GM19023 (cell line): ENCODE results near the gene ADAMTS13.

Experiments used
- ATAC-seq: cut with Tn5 transposase; IDR thresholded peaks from one replicate; pipeline ENCODE4 v1.9.1; 2021; ENCODE audit warnings: mild to moderate bottlenecking, moderate library complexity; ENCODE audit not compliant: unreplicated experiment

The ADAMTS13 gene

DNA sequence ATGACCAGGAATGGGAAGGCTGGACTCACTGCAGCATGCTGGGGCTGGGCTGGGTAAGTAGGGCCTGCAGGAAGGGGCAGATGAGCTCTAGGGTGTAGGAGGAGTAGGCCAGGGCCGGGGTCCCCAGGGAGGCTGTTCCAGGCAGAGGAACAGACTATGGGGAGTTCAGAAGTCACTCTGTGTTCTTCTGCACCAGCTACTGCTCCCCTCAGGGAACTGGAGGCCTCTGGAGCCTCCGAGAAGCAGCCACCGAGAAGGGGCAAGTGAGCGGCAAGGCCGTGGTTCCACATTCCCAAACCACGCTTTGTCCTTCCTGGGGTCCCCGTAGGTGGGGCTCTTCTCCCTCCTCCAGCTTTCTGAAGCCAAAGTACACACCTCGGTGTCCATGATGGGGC is 65.2 kb downstream of the ADAMTS13 start:
- no peak for ATAC-seq

- no peak for ATAC-seq
Observed at GRCh38 chr9:133488686-133489252, 66.6 kb downstream of the ADAMTS13 start.

GRCh38 chr9:133489253-133490190 is 67.4 kb downstream of the ADAMTS13 start:
- ATAC-seq: no peak

DNA sequence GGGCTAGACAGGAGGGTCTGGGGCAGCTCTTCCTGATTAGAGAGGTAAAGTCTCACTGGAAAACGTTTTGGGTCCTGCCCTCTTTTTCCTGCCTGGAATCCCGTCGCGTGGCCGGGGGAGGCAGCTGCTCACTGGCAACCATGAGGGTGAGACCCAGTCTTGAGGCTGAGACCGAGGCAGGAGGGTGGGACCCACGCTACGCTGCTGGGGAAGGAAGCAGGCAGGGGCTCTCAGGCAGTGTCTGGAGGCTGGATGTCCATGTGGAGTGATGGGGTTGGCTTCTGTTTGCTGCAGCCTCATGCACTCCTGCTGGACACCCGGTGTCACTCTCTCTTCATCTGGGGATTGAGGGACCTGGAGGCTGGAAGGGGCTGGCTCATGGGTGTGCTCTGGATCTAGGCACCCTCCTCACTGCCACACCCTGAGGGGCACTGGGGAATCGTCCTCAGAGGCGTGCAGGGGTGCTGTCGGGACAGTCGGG is 68.1 kb downstream of the ADAMTS13 start:
- no peak for ATAC-seq

DNA sequence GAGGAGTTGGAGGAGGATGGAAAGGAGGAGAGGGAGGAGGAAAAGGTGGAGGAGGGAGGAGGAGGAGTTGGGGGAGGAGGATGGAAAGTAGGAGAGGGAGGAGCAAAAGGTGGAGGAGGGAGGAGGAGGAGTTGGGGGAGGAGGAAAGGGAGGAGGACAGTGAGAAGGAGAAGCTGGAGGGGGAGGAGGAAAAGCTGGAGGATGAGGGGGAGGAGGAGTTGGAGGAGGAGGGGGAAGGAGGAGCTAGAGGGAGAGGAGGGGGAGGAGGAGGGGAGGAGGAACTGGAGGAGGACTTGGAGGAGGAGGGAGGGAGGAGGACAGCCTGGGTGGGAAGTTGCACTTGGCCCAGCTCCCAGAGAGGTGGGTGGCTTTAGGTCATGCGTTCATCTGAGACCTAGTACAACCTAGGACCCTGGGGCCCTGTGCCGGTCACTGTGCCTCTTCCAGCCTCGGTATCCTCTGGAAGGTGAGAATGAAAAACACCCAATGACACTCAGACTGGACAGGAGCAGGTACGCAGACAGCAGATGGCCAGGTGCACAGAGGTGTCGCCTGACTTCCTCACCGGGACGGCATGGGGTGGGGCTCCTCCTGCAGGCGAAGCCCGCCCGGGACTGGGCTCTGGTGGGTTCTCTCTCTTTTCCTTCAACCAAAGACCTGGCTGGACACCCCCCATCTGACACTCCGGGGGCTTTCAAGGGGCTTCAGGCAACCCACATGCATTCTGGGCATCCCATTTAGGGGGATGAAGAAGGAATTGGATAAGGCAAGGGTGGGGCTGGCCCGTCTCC is 68.9 kb downstream of the ADAMTS13 start:
- ATAC-seq: no peak

DNA sequence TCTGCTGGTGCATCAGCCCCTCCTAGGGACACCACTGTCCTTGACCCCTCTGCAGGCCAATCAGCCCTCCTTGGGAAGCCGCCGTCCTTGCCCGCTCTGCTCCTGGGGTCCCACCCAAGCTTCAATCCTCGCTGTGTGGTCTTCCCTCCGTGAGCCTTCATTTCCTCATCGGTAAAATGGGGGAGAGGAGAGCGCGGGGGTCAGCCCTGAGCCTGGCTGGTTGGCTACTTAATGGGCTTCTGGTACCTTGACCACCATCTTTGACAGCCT is 69.4 kb downstream of the ADAMTS13 start:
- no peak for ATAC-seq

DNA sequence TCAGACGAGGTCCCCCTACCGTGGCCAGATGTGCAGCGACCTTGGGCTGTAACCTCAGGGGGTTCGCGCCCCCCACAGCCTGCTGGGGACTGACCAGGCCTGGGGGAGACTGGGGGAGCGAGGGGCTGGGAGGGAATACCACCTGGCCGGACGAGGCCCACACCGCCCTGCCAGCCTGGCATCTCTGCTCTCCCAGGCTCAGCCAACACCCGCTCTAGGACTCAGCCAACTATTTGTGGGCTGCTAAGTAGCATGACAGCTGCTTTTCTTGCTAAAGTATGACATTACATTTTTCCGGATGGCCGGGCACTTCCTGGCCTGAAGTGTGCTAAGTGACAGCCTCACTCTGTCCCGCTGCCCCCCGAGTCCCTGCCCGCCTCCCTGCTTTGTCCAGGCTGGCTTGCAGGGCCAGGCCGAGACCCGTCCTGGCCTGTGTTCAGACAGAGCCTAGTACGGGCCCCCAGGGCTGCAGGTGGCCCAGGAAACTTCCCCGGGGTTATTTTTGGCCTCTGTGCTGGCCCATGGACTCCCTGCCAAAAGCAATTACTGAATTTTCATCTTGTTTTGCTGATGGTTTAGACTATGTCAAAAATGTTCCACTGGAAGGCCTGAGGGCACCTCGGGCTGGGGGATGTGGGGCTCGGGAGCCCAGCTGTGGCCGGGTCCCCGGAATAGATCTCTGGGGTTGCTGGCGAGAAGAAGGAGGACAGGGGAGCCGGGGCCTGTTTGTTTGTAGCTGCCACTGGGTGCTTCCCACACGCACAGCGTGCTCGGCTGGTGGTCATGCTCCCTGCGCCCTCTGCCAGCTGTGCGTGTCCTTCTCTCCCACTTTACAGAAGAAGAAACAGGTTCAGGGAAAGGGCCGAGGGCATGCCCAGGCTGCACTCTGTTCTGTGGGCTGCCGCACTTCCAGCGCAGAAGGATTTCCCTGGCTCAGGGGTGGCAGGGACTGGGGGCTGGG is 70.2 kb downstream of the ADAMTS13 start:
- no peak for ATAC-seq

GRCh38 chr9:133493428-133493827 is 71.3 kb downstream of the ADAMTS13 start:
- no peak for ATAC-seq

GRCh38 chr9:133493845-133494540 is 71.8 kb downstream of the ADAMTS13 start:
- ATAC-seq: no peak

DNA sequence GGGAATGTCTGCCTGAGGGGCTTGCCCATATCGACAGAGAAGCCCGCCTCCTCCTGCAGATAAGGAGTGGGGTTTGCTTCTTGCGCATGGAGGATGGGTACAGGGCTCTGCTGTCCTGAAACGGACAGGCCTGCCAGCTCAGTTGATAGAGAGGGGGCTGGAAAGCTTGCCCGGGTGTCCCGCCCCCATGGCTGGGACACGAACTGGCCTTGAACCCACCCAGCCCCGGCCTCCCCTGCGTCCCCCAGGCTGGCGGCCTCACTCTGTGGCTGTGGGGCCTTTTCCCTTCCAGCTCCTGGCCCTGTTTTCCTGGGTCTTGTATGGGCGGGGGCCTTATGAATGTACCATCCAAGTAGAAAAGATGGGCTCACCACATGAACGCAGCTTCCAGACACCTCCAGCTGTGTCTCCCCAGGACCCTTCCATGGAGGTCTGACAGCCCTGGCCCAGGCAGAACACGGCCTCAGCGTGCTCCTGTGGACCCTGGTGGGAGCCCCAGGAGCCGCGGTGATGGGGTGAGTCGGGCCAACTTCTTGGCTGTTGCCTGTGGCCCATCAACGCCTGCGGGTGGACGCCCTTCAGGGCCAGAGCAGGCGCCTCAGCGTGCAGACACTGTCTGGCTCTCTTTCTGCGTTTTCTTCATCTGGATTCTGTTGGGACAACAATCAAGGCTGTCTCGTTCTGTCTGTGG is 72.6 kb downstream of the ADAMTS13 start:
- no peak for ATAC-seq

- ATAC-seq: no peak
Observed at GRCh38 chr9:133495327-133496293, 73.4 kb downstream of the ADAMTS13 start.

DNA sequence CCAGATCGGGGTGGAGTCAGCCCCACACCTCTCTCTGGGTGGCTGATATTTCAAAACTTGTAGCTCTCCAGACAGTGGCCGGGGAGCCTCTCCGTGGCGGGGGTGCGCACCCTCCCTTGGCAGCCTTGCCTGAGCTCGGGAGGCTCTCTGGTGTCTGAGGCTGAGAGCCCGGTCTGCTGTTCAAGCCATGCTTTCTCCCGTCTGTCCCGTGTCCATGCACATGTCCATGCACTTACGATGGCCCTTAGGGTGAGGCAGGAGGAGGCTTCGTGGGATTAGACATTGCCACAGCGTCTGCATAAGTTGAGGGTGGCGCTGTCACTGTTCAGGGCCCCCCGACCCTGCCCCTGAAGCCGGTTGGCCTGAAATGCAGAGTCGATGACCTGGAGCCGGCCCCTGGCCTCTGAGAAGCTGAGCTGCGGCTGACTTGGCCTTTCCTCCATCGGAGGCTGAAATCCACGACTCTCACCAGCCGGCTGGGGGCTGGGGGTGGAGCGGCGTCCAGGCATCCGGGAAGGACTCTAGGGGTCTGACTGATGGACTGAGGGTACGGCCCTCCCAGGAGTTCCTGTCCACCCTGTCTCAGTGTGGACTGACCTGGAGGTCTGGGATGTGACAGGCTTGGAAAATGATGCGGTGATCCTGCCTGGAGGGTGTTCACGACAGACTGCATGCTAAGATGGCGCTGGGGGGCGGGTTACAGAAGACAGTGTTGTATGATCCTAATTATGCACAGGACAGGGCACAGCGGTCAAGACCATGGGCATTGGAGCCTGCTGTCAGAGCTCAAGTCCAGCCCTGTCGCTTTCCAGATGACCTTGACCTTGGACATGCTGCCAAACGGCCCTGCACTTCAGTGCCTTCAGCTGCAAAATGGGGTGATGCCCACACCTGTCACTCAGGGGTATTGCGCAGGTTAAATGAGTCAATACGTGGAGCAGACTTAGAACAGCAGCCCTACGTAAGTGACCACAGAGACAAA is 75.0 kb downstream of the ADAMTS13 start:
- ATAC-seq: no peak

- ATAC-seq: no peak
Observed at GRCh38 chr9:133499132-133499891, 77.1 kb downstream of the ADAMTS13 start.

GRCh38 chr9:133499892-133500270 is 77.7 kb downstream of the ADAMTS13 start:
- ATAC-seq: no peak

DNA sequence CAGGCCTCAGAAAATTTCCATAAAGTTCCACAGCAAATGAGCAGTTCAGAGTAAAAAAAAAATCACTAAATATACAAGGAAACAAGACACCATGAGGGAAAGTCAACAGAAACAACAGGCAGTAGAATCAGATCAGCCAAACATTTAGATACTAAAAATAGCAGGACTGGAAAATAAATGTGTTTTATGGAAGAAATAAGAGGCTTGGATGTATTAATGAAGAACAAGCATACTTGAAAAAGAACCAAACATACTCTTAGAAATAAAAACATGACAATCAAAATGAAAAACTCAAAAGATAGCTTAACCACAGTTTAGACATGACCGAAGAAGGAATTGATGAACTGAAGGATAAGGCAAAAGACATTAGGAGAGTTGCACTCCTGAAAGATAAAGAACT is 79.9 kb downstream of the ADAMTS13 start:
- no peak for ATAC-seq

- ATAC-seq: no peak
Observed at GRCh38 chr9:133505186-133505830, 83.1 kb downstream of the ADAMTS13 start.
